GM12875 (cell line): ENCODE data around the gene ADRA2C.

Experiments used
- H3K4me3 ChIP-seq: one replicate; pipeline ENCODE4 v1.5.1; 2011; ENCODE audit warnings: low read depth, low read length, control low read depth
- CTCF ChIP-seq: IDR thresholded peaks from 2 replicates; pipeline ENCODE4 v1.5.1; 2011; ENCODE audit warnings: low read depth, mild to moderate bottlenecking, control low read depth, inconsistent platforms, low read length, moderate library complexity, borderline replicate concordance; ENCODE audit not compliant: insufficient read depth

The ADRA2C gene

DNA sequence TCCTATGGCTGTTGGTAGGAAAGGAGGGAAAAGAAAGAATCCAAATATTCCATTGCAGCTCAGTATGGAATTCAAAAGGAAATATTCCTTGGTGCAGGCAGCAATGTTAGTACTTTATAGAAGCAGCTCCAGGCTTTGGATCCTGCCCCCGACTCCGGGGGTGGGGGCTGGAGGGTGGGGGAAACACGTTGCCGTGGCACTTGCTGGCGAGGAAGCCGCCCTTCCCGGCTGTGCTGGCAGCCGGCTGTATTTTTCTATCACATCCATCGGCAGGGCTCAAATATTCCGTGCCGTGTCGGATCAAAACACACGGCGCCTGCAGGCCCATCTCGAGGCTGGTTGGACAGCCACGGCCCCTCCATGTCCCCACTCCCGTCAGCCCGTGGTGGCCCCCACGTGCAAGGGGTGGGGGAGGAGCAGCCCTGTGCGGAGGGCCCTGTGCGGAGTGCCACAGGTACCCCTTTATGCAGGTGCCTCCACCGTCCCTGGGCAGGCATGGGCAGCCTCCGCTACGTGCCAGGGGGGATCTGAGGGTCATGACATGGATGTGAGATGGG lies 5.8 kb downstream of the ADRA2C start:
- no peak for TF ChIP-seq CTCF
- H3K4me3 ChIP-seq: no peak overlapping the region

DNA sequence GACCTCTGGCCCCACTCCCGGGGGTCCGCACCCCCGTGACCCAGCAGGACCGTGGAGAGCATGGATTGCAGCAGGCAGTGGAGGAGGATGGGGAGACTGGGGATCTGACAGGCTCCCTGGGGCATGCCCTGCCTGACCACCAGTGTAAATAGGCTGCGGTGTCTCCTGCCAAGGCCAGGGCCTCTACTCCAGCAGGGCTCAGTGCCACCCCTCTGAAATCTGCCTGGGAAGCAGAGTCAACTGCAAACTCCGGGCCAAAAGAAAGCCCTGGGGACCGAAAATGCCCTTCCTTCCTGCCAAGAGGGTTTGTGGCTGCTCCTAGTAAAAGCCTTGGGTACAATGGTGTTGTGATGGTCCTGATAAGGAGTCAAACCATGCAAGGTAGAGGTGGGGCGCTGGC lies 6.4 kb downstream of the ADRA2C start:
- TF ChIP-seq CTCF: no peak
- H3K4me3 ChIP-seq: no peak overlapping the region

GRCh38 chr4:3773552-3774001 lies 7.4 kb downstream of the ADRA2C start:
- no peak for TF ChIP-seq CTCF
- H3K4me3 ChIP-seq: no peak overlapping the region

- no peak for TF ChIP-seq CTCF
- H3K4me3 ChIP-seq: no peak overlapping the region
Measured at GRCh38 chr4:3774253-3774883, 8.2 kb downstream of the ADRA2C start.

GRCh38 chr4:3775005-3775404 lies 8.8 kb downstream of the ADRA2C start:
- no peak overlapping the region for H3K4me3 ChIP-seq
- no peak for TF ChIP-seq CTCF

- no peak overlapping the region for H3K4me3 ChIP-seq
- no peak for TF ChIP-seq CTCF
Measured at GRCh38 chr4:3775576-3775975, 9.4 kb downstream of the ADRA2C start.
